Left kidney (tissue), 2 donors: ENCODE measurements around the gene UBE2J2. TPM values are rescaled to one million over a fixed set of nuclear protein-coding genes. Genes with fewer than 3 reads are reported as not detected.

ENCODE experiments used
- DNase-seq: peaks from one replicate; pipeline ENCODE4 v3.0.0-alpha.2; 2013
- polyA plus RNA-seq: library from polyadenylated mRNA; unstranded; fragments of 120-200 nt; gene quantifications from one replicate; pipeline ENCODE4 v1.2.1, GENCODE V29; 2013; ENCODE audit not compliant: insufficient read length

Gene UBE2J2
- polyA plus RNA-seq, 1 donor: 55.7 TPM

DNA sequence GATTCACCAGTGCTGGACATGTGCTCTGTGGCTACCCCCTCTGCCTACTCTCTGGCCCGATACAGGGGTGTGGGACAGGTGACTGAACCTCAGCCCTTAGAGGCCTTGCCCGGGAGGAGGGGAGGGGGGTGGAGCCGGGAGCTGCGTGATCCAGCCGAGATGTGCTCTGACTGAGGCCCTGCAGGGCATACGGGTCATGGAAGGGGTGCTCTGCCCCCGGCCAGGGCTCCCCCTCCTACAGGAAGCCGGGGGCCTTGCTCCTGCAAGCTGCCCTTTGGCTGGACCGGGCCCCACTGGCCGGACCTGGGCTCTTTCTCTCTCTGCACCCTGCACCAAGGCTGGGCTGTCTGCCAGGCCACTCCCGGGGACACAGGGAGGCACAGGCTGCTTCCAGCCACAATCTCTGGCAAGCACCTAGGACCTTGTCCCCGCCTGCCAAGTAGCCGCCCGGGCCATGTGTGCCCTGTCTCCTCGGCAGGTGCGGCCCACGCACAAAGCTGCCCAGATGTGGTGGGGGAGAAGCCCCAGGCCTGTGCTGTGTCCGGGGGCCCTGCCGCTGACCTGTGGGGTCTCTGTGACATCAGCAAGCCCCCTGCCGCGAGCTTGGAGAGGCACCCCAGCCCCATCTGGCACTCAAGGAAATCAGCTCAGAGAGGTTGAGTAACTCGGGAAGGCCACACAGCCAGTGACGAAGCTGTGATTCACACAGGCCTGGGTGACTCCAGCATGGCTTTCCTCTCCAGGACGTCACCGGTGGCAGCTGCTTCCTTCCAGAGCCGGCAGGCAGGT, 8.1 kb upstream of the UBE2J2 start:
- no peak for DNase-seq

DNA sequence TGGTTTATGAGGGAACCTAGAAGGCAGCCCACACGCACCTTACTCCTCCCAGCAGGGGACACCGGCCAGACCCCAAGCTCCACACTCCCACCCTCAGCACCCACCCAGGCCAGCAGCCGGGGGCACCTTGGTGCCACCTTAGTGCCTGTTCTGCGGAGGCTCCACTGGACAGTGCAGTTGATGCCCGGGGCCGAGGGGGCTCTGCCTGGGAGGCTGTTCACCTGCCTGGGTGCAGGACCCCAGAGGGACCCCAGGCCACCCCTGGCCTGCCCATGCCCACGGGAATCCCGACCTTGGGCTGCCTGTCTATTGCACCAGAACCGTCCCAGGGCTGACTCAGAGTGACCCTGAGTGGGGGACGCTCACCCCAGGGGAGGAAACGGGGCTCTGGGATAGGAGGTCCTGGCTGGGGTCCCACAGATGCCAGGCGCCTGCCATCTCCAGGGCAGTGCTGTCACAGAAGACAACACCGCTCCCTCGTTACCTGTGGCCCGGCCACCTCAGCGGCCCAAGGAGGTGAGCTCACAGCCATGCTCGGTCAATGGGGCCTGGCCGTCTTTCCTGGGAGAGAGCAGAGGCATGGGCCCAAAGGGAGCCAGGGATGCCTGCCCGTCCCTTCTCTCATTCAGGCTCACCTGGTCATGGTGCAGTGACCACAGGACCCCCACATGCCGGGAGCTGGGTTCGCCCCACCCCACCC, 7.3 kb upstream of the UBE2J2 start:
- DNase-seq: no peak

DNA sequence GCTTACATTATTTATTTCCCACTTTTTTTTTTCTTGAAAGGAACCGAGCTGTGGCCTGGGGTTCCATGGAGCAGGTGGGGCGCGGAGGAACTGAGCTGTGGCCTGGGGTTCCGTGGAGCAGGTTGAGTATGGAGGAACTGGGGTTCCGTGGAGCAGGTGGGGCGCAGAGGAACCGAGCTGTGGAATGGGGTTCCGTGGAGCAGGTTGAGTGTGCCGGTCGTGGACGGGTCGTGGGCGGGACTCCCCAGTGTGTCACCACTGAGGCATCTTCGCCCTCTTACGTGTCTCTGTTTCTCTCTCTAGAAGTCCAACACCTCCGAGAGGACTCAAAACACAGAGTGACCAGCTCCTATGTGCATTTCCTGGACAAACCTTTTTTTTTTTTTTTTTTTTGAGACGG, 5.4 kb upstream of the UBE2J2 start:
- no peak for DNase-seq

DNA sequence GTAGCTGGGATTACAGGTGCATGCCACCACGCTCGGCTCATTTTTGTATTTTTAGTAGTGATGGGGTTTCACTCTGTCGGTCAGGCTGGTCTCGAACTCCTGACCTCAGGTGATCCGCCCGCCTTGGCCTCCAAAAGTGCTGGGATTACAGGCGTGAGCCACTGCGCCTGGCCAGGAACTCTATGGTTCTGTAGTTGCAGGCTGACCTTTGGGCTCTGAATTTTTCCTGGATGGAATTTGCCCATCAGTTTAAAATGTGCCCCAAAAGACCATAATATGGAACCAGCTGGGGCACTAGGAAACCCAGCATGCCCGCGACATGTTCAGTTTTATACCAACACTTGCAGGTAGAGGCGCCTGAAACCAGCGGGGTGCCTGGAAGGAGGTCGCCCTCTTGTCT, 5.0 kb upstream of the UBE2J2 start:
- DNase-seq: no peak

- DNase-seq: no peak
Measured at GRCh38 chr1:1275836-1276235, 2.2 kb upstream of the UBE2J2 start.

DNA sequence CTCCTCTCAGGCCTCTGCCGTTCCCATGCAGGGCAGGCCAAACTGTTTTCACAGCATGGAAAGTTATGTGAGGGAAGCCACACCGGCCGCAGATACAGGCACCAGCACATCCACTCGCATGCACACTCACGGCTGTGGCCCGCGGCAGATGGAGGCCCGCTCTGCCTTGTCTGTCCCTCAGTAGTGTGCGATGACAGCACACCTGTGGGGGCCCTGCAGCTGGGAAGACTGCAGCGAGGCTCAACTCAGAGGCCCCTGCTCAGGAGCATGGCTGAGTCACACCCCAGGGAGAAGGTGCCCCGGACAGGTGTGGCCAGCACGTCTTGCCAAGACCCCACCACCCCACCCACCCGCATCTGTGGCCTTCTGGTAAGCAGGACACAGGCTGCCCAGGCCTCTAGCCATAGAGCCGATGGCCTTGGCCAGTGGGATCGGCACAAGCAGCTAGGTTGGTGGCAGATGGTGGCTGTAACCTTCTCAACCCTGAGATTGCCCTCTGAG, 1.3 kb upstream of the UBE2J2 start:
- DNase-seq: no peak

DNA sequence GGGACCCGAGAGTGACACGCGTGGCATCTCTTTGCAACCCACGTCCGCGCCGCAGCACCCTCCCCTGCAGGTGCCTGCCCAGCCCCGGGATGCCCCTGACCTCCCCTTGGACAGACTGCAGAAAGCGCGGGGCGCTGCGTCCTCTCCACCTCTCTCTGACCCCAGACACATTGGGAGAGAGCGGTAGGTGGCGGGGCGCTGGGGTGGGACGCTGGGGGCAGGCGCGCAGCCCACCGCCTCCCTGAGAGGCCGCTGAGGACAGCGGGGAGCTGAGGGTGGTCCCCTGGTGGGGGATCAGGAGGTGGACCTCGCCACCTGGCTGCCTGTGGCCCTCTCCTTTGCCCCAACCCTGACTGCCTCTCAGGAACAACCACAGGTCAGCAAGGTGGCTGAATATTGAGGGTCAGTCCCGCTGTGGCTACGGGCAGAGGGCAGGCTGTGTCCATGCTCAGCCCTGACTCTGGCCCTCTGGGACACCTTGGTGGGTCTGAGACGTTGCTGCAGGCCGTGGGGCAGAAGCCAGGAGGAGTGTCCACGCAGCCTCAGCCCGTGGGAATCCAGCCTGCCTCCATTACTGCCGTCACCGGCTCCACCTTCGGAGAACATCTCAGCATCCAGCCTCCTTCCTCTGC, 761 bp upstream of the UBE2J2 start:
- no peak for DNase-seq

DNA sequence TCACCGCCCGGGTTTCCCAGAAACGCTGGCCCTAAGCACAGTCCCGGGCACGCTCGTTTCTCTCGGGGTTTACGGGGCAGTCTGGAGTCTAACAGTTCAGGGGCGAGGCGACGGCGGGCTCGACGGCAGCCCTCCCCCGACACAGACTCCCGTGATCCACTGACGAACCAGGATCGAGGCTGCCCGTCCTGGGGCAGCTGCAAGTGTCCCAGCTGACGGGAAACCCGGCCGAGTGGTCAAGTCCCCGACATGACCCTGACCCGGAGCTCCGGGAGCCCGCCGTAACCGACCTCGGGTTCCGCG, 494 bp downstream of the UBE2J2 start:
- DNase-seq: no peak

- no peak for DNase-seq
Measured at GRCh38 chr1:1272341-1273208, 1.1 kb downstream of the UBE2J2 start.

DNA sequence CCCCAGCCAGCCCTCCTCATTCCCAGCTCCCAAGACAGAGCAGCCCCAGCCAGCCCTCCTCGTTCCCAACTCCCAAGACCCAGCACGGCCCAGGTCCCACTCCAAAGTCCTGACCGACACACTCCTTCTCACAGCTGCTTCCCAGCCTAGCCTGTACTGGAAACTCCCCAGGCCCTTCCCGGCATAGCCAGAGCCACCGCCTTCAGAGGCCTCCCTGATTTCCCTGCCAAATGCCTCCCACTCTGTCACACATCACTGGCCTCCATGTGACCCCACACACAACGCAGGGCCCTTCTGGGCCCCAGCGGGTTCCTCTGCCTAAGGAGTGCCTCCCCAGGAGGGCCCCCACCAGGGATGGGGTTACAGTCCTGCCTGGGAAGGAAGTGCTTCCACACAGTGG, 2.8 kb downstream of the UBE2J2 start:
- DNase-seq: no peak

GRCh38 chr1:1268284-1268682, 5.4 kb downstream of the UBE2J2 start:
- DNase-seq: no peak

DNA sequence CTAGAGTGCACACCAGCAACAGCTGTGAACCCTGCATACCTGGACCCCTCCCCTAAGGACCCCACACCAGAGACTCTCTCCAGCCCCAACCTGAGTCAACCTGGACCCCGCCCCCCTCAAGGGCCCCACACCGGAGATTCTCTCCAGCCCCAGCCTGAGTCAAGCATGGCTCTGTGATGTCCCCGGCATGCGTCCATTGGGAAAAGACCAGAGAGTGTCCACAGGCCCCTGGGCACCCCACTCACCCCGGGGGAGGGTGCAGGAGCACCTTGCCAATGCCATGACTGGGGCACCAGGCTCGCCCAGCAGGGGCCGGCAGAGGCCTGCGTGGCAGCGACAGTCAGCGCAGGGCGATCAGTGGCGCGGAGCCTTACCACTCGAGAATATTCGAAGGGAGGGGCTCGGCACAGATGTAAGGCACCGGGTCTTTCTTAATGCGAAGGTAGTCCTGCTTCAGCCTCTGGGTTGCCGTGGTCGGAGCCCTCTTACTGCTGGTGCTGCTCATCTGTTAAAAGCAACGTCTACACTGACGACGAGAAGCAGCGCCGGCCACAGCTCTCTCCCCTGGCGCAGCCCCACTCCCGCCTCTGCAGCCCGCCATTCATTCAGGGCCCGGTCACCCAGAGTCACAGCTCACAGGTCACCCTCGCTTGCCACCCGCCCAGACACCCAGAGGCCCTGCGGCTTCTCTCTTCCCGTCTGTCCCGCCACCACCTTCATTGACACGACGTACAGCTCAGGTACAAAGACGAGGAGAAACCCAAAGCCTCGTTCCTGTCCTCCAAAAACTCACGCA, 6.0 kb downstream of the UBE2J2 start:
- DNase-seq: no peak

GRCh38 chr1:1264868-1265272, 8.8 kb downstream of the UBE2J2 start:
- DNase-seq: no peak

- no peak for DNase-seq
Measured at GRCh38 chr1:1264026-1264425, 9.6 kb downstream of the UBE2J2 start.

GRCh38 chr1:1262758-1263157, 10.9 kb downstream of the UBE2J2 start:
- DNase-seq: no peak

DNA sequence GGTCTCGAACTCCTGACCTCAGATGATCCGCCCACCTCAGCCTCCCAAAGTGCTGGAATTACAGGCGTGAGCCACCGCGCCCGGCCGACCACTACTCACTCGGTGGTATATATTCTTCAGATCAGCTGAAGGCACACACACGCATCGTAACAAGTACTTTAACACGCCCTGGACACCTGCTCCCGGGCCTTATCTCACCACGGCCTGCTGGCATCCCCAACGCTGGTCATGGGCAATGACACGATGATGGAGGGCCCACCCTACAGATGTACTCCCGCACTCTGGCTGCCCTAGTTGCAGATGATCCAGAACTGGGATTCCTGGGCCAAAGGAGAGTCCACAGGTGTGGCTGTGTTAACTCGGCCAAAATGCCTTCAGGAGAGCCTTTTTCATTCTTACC, 11.6 kb downstream of the UBE2J2 start:
- no peak for DNase-seq

- no peak for DNase-seq
Measured at GRCh38 chr1:1260843-1261560, 12.7 kb downstream of the UBE2J2 start.

DNA sequence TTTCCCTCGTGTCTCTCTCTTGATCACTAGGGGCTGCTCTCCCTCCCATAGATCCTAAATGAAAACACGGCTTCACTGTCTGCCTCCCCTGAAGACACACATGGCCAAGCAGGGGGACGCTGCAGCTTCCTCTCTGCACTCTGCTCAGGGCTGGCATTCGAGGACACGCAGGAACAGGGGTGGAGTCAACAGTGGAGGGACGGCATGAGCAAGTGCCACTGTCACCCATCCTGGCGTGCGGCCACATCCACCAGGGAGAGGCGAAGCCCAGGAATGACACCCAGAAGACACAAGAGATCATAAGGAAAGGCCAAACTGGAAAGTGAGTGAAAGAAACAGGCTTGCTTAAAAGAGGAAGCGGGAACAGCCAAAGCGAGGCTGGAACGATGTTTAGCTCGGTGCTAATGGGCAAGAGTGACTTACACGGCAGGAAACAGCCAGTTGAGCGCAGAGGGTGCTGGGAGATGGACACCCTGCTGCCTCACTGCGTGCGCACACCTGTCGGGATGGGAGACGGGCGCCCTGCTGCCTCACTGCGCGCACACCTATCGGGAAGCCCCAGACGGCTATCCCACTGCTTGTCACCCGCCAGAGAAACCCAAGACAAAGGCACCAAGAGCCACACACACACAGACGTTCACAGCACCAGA, 13.6 kb downstream of the UBE2J2 start:
- no peak for DNase-seq

DNA sequence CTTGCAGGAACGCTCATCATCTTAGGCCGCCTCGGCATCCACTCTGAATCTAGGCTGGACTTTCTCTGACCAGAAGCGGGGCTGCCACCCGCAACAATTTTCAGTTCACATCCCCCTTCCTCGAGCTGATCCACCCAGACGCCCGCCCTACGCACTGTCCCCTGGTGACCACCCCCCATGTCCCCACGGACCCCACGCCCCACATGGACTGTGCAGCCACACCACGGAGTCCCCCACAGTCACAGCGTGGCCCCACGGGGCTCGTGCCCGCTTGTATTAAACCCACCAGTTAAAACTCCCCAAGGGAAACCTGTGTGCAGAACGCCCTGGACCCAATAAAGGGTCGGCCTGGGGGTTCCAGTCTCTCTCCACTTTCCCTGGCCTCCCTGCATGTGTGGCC, 14.1 kb downstream of the UBE2J2 start:
- DNase-seq: no peak

GRCh38 chr1:1259119-1259488, 14.6 kb downstream of the UBE2J2 start:
- no peak for DNase-seq
